ENCODE results near the gene C5orf47. TPM values are rescaled to one million over a fixed set of nuclear protein-coding genes. Genes with fewer than 3 reads are reported as not detected.

The C5orf47 gene
- total and polyA plus RNA-seq, 2 donors (not counting 1 experiment from before 2014, with no cell fraction given): not detected

GRCh38 chr5:173968154-173968797 lies 20.7 kb upstream of the C5orf47 start:
- Histone ChIP-seq H3K27ac (ENCODE audit: low read length in 2 of 2) (no peak overlapping the region), H3K9me3 (ENCODE audit: control extremely low read depth in 1 of 3, control insufficient read depth in 2 of 3, insufficient read depth in 1 of 3, low read length in 2 of 3) (peaks cover 0 to 5% (median 0%) of the 10 kb centered on the region in 3 donors), H3K9ac (ENCODE audit: low read length) (no peak overlapping the region), H3K4me2 (replicated peaks; ENCODE audit: low read depth, low read length, poor library complexity, severe bottlenecking) (no peak overlapping the region), H4K20me1 (ENCODE audit: control insufficient read depth, insufficient read depth, low read length, poor library complexity, severe bottlenecking) (no peaks in the 10 kb centered on the region), H2AFZ (ENCODE audit: insufficient read depth, low read depth, low read length, poor library complexity, severe bottlenecking) (no peak overlapping the region), H3K36me3 (replicated peaks in 1 of 2; ENCODE audit: control extremely low read depth in 1 of 2, control insufficient read depth in 1 of 2, extremely low read depth in 1 of 2, insufficient read depth in 2 of 2, low read length in 1 of 2) (no peaks in the 10 kb centered on the region), H3K27me3 (replicated peaks in 1 of 4; ENCODE audit: control extremely low read depth in 1 of 4, control insufficient read depth in 3 of 4, insufficient read depth in 4 of 4, low read length in 3 of 4) (peaks cover 0 to under 1% (median 0%) of the 10 kb centered on the region in 4 experiments), H3K4me1 (ENCODE audit: control insufficient read depth in 2 of 2, insufficient read depth in 2 of 2, low read length in 2 of 2) (peaks cover 7 to 8% of the 10 kb centered on the region in 2 donors), H3K4me3 (ENCODE audit: control extremely low read depth in 1 of 5, extremely low read depth in 1 of 5, insufficient read depth in 1 of 5, low read depth in 2 of 5, low read length in 4 of 5) (no peak overlapping the region), H3K79me2 (ENCODE audit: control insufficient read depth, insufficient read depth, low read length) (no peaks in the 10 kb centered on the region)
- Mint-ChIP-seq H3K27ac (no peak overlapping the region), H3K4me3 (no peak overlapping the region), H3K9me3 (ENCODE audit: insufficient read depth) (no peaks in the 10 kb centered on the region), H3K27me3 (peaks cover 8% of the 10 kb centered on the region), H3K4me1 (peaks cover 5% of the 10 kb centered on the region)
- ChIA-PET POLR2A (no interaction called here), CTCF (interaction anchor here (1.1 kb wide), 1 partner anchor 341 kb away, joined by 3 read pairs; no protein-coding TSS in a partner anchor)
- TF ChIP-seq CTCF (IDR thresholded peaks at IDR 0.05) (no peak), EZH2 (IDR thresholded peaks at IDR 0.05; ENCODE audit: borderline replicate concordance, insufficient read depth, low read depth, low read length, poor library complexity, severe bottlenecking) (no peak)
- intact Hi-C loops (cut with micrococcal nuclease): no loop called here
- ATAC-seq (ENCODE audit: low read depth) (no peak), DNase-seq (no peak)
- 81% methylated on average over 7 of the region's 9 CpGs for WGBS (ENCODE audit: insufficient coverage)
